ENCODE data around the gene PTPRT. TPM values are rescaled to one million over a fixed set of nuclear protein-coding genes. Genes with fewer than 3 reads are reported as not detected.

The PTPRT gene
- total RNA-seq, 1 donor from 2014 or later: not detected

DNA sequence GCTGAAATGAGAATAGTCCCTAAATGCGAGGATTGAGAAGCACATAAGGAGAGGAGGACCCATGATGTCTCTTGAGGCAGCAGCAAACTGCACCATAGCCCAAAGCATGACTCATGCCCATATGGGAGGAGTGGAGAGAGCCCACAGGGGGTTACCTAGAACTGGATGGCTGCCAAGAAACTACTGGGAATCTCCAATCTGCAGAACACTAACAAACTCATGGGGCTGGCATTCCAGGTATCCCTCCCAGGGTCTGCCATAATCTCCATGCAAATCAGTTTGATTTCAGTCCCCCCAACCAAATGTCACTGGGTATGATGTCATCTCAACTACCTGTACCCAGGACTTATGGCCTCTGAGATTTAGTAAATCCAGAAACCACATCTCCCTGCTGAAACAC is 410.5 kb downstream of the PTPRT start:
- peaks cover 27% of the 10 kb centered on the region for H3K9me3 Mint-ChIP-seq (ENCODE audit: low read depth)

DNA sequence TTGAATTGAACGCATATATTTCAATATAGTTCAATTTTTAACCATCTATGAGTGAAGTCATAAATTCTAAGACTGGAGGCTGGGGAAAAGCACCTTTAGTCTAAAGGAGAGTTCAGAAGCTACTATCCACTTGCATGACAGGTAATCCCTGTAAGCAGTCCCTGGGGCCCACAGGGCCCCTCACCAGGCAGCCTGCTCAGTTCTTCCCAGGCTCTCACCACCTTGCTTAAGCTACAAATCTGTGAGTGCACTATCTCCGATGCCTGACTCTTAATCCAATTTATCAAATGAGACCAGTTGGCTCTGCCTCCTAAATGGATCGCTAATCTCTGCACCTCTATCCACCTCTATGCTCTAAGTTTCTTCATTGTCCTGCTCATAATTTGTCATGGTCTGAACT is 413.8 kb downstream of the PTPRT start:
- Mint-ChIP-seq H3K36me3 (ENCODE audit: low read depth) (no peaks in the 10 kb centered on the region), H3K9me3 (ENCODE audit: low read depth) (peaks cover 23% of the 10 kb centered on the region), H3K27me3 (ENCODE audit: low read depth) (no peaks in the 10 kb centered on the region), H3K27ac (ENCODE audit: unreplicated experiment) (no peak overlapping the region), H3K4me1 (ENCODE audit: low read depth) (no peaks in the 10 kb centered on the region), H3K4me3 (ENCODE audit: unreplicated experiment) (no peak overlapping the region)
- TF ChIP-seq, protein P1, sequence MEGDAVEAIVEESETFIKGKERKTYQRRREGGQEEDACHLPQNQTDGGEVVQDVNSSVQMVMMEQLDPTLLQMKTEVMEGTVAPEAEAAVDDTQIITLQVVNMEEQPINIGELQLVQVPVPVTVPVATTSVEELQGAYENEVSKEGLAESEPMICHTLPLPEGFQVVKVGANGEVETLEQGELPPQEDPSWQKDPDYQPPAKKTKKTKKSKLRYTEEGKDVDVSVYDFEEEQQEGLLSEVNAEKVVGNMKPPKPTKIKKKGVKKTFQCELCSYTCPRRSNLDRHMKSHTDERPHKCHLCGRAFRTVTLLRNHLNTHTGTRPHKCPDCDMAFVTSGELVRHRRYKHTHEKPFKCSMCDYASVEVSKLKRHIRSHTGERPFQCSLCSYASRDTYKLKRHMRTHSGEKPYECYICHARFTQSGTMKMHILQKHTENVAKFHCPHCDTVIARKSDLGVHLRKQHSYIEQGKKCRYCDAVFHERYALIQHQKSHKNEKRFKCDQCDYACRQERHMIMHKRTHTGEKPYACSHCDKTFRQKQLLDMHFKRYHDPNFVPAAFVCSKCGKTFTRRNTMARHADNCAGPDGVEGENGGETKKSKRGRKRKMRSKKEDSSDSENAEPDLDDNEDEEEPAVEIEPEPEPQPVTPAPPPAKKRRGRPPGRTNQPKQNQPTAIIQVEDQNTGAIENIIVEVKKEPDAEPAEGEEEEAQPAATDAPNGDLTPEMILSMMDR (IDR thresholded peaks at IDR 0.05): no peak
- DNase-seq (ENCODE audit: low spot score): no peak

More for the DNA sequence above, 410.5 kb downstream of the PTPRT start:
- no peak overlapping the region for H3K27ac Mint-ChIP-seq (ENCODE audit: unreplicated experiment)
- H3K36me3 Mint-ChIP-seq (ENCODE audit: low read depth): no peaks in the 10 kb centered on the region
- no peaks in the 10 kb centered on the region for H3K4me1 Mint-ChIP-seq (ENCODE audit: low read depth)
- TF ChIP-seq, protein P1 (IDR thresholded peaks at IDR 0.05): no peak
- H3K4me3 Mint-ChIP-seq (ENCODE audit: unreplicated experiment): no peak overlapping the region
- H3K27me3 Mint-ChIP-seq (ENCODE audit: low read depth): no peaks in the 10 kb centered on the region
- no peak for DNase-seq (ENCODE audit: low spot score)

DNA sequence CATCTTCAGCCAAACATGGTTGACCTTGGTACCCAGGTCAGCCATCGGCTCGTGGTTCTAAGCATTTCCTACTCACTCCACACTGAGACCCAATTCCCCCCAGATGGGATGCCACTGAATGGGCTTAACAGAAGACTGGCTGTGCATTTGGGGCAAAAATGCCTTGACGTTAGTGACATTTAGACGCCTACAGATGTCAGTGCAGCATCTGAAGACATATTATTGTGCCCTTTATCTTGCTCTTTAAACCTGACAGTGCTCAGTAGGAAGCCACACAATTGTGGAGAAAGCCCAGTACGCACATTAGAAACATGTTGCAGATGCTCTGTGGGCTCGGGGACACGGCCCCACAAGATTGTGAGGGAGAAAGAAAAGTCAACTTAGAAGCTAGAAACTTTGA is 414.7 kb downstream of the PTPRT start:
- H3K36me3 Mint-ChIP-seq (ENCODE audit: low read depth): no peaks in the 10 kb centered on the region
- no peak for DNase-seq (ENCODE audit: low spot score)
- no peak overlapping the region for H3K4me3 Mint-ChIP-seq (ENCODE audit: unreplicated experiment)
- H3K9me3 Mint-ChIP-seq (ENCODE audit: low read depth): peaks cover 22% of the 10 kb centered on the region
- no peaks in the 10 kb centered on the region for H3K4me1 Mint-ChIP-seq (ENCODE audit: low read depth)
- H3K27me3 Mint-ChIP-seq (ENCODE audit: low read depth): no peaks in the 10 kb centered on the region
- no peak overlapping the region for H3K27ac Mint-ChIP-seq (ENCODE audit: unreplicated experiment)
- TF ChIP-seq, protein P1 (IDR thresholded peaks at IDR 0.05): no peak

DNA sequence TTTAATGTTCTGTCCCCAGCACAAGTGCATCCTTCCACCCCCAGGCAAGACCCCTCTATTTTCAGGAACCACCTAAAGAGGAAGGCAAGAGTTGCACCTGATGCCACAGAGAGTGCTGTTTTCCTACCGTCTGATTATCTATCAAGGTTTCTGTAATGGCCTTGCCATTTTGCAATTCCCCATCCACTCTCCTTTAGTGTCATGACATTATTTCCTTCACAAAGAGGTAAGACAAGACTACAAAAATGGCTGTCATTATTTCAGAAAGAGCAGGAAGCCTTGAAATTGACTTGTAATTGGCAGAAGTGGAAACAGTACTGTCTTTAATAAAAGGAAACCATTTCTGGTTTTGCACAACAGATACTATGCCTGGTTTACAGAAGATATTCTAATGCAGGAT is 426.7 kb downstream of the PTPRT start:
- H3K36me3 Mint-ChIP-seq (ENCODE audit: low read depth): no peaks in the 10 kb centered on the region
- DNase-seq (ENCODE audit: low spot score): no peak
- H3K27ac Mint-ChIP-seq (ENCODE audit: unreplicated experiment): no peak overlapping the region
- TF ChIP-seq, protein P1 (IDR thresholded peaks at IDR 0.05): no peak
- H3K4me3 Mint-ChIP-seq (ENCODE audit: unreplicated experiment): no peak overlapping the region
- H3K27me3 Mint-ChIP-seq (ENCODE audit: low read depth): no peaks in the 10 kb centered on the region
- peaks cover 22% of the 10 kb centered on the region for H3K9me3 Mint-ChIP-seq (ENCODE audit: low read depth)
- no peaks in the 10 kb centered on the region for H3K4me1 Mint-ChIP-seq (ENCODE audit: low read depth)

DNA sequence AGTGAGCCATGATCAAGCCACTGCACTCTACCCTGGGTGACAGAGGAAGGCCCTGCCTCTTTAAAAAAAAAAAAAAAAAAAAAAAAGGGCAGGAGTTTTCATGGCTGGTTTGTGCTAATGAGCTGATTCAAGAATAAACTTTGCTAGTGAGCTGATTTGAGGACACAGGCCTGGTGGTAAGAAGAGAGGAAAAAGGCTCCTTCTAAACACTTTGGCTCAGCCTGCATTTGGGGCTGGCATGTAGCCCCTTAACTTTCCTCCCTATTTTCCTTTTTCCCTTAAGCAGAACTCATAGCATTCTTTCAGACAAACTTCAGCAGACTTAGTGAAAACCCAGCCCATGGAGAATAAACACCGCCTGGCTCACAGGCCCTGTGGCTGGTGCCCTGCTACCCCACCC is 432.7 kb downstream of the PTPRT start:
- no peak overlapping the region for H3K4me3 Mint-ChIP-seq (ENCODE audit: unreplicated experiment)
- H3K9me3 Mint-ChIP-seq (ENCODE audit: low read depth): peaks cover 18% of the 10 kb centered on the region
- no peaks in the 10 kb centered on the region for H3K36me3 Mint-ChIP-seq (ENCODE audit: low read depth)
- DNase-seq (ENCODE audit: low spot score): no peak
- no peak overlapping the region for H3K27ac Mint-ChIP-seq (ENCODE audit: unreplicated experiment)
- H3K4me1 Mint-ChIP-seq (ENCODE audit: low read depth): no peaks in the 10 kb centered on the region
- H3K27me3 Mint-ChIP-seq (ENCODE audit: low read depth): no peaks in the 10 kb centered on the region
- TF ChIP-seq, protein P1 (IDR thresholded peaks at IDR 0.05): no peak

All from chondrocyte (in vitro differentiated cells).